Liver (tissue), 3 donors: ENCODE results near the gene VAMP7.

Experiments
- EGR1 ChIP-seq, 2 donors: IDR thresholded peaks; 2 replicates each; pipeline ENCODE4 v1.6.1; 2016 to 2018; ENCODE audit warnings: antibody characterized with exemption in 2 of 2, low read depth in 2 of 2
- GABPA ChIP-seq, 2 donors: IDR thresholded peaks in 1 of 2; conservative IDR thresholded peaks in 1 of 2; 2 replicates each; pipeline ENCODE4 v1.6.1; 2016; ENCODE audit warnings: antibody characterized with exemption in 2 of 2, mild to moderate bottlenecking in 1 of 2, moderate library complexity in 1 of 2
- JUND ChIP-seq, 2 donors: IDR thresholded peaks; 2 replicates each; pipeline ENCODE4 v1.6.1; 2016; ENCODE audit warnings: antibody characterized with exemption in 2 of 2
- NR2F2 ChIP-seq: IDR thresholded peaks from 2 replicates; pipeline ENCODE4 v1.6.1; 2016; ENCODE audit warnings: antibody characterized with exemption
- REST ChIP-seq: IDR thresholded peaks from 2 replicates; pipeline ENCODE4 v1.6.1; 2016; ENCODE audit warnings: antibody characterized with exemption, mild to moderate bottlenecking
- RXRA ChIP-seq, 2 donors: IDR thresholded peaks; 2 replicates each; pipeline ENCODE4 v1.6.1; 2017 to 2018; ENCODE audit warnings: antibody characterized with exemption in 2 of 2, mild to moderate bottlenecking in 1 of 2
- SP1 ChIP-seq: IDR thresholded peaks from 2 replicates; pipeline ENCODE4 v1.6.1; 2018; ENCODE audit warnings: antibody characterized with exemption, mild to moderate bottlenecking
- YY1 ChIP-seq: IDR thresholded peaks from 2 replicates; pipeline ENCODE4 v1.6.1; 2016; ENCODE audit warnings: antibody characterized with exemption, mild to moderate bottlenecking
- TF ChIP-seq, protein P1 (sequence below): fragments of 150-350 bp; IDR thresholded peaks from 2 replicates; pipeline ENCODE4 v1.5.1; 2017; ENCODE audit warnings: improper control_type of control experiment, low read depth, low read length; ENCODE audit not compliant: missing input control
- donor health status: healthy.
- donor health status: healthy.

DNA sequence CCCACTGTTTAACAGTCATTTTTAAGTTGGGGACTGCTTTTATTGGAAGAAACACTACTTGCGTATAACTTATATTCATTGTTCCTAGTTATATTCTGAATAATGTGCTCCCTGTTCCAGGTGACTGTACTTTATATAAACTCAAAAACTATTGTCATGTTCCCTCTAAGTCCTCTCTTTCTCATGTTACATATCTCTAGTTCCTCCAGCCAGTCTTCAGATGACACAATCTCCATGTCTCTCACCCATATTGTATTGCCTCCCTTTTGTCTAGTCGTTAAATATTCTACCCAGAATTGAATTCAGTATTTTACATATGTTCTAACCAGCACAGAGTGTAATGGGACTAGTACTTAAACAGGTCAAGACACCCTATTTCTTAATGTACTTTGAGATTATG, 5.3 kb downstream of the VAMP7 start:
- TF ChIP-seq REST, result no peak
- TF ChIP-seq, protein P1, sequence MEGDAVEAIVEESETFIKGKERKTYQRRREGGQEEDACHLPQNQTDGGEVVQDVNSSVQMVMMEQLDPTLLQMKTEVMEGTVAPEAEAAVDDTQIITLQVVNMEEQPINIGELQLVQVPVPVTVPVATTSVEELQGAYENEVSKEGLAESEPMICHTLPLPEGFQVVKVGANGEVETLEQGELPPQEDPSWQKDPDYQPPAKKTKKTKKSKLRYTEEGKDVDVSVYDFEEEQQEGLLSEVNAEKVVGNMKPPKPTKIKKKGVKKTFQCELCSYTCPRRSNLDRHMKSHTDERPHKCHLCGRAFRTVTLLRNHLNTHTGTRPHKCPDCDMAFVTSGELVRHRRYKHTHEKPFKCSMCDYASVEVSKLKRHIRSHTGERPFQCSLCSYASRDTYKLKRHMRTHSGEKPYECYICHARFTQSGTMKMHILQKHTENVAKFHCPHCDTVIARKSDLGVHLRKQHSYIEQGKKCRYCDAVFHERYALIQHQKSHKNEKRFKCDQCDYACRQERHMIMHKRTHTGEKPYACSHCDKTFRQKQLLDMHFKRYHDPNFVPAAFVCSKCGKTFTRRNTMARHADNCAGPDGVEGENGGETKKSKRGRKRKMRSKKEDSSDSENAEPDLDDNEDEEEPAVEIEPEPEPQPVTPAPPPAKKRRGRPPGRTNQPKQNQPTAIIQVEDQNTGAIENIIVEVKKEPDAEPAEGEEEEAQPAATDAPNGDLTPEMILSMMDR, result no peak
- TF ChIP-seq JUND (IDR thresholded peaks at IDR 0.05), result no peak
- TF ChIP-seq GABPA (IDR thresholded peaks at IDR 0.05 in 1 of 2, conservative IDR thresholded peaks at IDR 0.05 in 1 of 2), result no peak
- TF ChIP-seq EGR1 (IDR thresholded peaks at IDR 0.05; ENCODE audit: low read depth in 2 of 2), result no peak
- no peak for TF ChIP-seq SP1
- TF ChIP-seq NR2F2, result no peak
- TF ChIP-seq YY1, result no peak
- TF ChIP-seq RXRA (IDR thresholded peaks at IDR 0.05), result no peak
